Measurements from ENCODE around the gene NCCRP1. TPM values are rescaled to one million over a fixed set of nuclear protein-coding genes. Genes with fewer than 3 reads are reported as not detected.

Gene NCCRP1
- total RNA-seq, 1 experiment from 2014 or later: 23.2 TPM

DNA sequence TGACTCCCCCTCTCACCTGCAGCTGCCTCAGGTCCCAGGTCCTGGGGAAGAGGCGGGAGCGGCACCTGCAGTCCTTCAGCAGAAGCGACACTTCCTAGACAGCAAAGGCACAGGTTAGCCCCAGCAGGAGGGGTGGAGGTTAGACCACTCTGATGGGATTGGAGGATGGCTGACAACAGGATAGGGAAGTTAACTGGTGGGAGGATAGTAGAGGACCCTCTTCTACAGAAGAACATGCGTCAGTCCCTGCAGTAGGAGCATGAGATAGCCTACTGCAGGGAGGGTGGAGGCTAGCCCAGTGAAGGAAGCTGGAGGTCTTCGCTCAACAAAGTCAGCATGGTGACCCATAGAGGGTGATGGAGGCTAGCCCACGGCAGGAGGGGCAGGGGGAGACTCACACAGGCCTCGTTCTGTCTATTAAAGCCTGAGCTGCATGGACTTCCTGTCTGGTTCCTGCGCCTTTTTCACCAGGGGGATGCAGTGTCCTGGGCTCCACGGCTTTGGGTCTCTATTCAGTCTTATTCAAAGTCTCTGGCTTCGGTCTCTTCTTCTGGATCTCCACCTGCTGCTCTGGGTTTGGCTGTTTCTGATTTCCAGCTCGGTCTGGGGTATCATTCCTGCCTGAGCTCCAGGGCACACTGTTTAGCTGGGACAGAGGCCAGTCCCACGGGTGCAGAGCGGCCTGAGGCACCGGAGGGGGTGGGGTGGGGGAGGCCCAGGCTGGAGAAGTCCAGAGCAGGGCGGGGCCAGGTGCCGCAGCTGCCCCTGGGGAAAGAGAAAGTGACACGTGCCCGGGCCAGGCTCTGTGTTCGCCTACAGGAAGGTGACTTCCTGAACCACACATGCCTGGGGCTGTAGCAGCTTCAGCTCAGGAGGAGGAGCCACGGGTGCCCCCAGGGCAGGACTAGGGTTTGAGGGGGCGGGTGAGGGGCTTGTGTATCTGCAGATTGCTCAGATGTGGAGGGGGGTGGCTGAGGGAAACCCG is 40.7 kb downstream of the NCCRP1 start:
- H3K27me3 ChIP-seq (ENCODE audit: insufficient read depth, low read depth): no peaks in the 10 kb centered on the region
- H3K4me3 ChIP-seq: no peak overlapping the region
- BruUV-seq (replicated peaks): no TSS peak
- peak; percentile 73 to 79 for DNase-seq
- no peak overlapping the region for H2AFZ ChIP-seq
- intact Hi-C loops (cut with micrococcal nuclease; ENCODE audit: unreplicated experiment): no loop called here
- no peaks in the 10 kb centered on the region for H3K36me3 ChIP-seq (ENCODE audit: low read depth)
- CTCF ChIA-PET: interaction anchor here (0.7 kb wide), 1 partner anchor 225 kb away, joined by 3 read pairs; no protein-coding TSS in a partner anchor
- H3K4me2 ChIP-seq: peak overlapping the region; percentile 55
- 0 out of 2 replicates have a peak, but pooled peaks cover 3% of the 10 kb centered on the region for H3F3A ChIP-seq (ENCODE audit: insufficient read depth, low read depth)
- no peak overlapping the region for H3K27ac ChIP-seq
- H3K9me2 ChIP-seq (ENCODE audit: insufficient read depth): no peaks in the 10 kb centered on the region
- H3K9me3 ChIP-seq (ENCODE audit: insufficient read depth, low read depth): no peaks in the 10 kb centered on the region
- H3K4me1 ChIP-seq (replicated peaks; ENCODE audit: insufficient read depth): peaks cover 11% of the 10 kb centered on the region; the same call in 1 of the 2 replicates
- no peaks in the 10 kb centered on the region for H4K20me1 ChIP-seq (ENCODE audit: insufficient read depth)
- TF ChIP-seq EZH2 (IDR thresholded peaks at IDR 0.05; ENCODE audit: low read depth): no peak
- TF ChIP-seq, protein P1, sequence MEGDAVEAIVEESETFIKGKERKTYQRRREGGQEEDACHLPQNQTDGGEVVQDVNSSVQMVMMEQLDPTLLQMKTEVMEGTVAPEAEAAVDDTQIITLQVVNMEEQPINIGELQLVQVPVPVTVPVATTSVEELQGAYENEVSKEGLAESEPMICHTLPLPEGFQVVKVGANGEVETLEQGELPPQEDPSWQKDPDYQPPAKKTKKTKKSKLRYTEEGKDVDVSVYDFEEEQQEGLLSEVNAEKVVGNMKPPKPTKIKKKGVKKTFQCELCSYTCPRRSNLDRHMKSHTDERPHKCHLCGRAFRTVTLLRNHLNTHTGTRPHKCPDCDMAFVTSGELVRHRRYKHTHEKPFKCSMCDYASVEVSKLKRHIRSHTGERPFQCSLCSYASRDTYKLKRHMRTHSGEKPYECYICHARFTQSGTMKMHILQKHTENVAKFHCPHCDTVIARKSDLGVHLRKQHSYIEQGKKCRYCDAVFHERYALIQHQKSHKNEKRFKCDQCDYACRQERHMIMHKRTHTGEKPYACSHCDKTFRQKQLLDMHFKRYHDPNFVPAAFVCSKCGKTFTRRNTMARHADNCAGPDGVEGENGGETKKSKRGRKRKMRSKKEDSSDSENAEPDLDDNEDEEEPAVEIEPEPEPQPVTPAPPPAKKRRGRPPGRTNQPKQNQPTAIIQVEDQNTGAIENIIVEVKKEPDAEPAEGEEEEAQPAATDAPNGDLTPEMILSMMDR (conservative IDR thresholded peaks at IDR 0.05): no peak
- POLR2A ChIA-PET (ENCODE audit: unreplicated experiment): interaction anchor here (0.6 kb wide), 2 partner anchors 14 to 704 kb away, joined by 3 to 6 read pairs; no protein-coding TSS in a partner anchor
- H3K79me2 ChIP-seq (ENCODE audit: low read depth): no peaks in the 10 kb centered on the region

DNA sequence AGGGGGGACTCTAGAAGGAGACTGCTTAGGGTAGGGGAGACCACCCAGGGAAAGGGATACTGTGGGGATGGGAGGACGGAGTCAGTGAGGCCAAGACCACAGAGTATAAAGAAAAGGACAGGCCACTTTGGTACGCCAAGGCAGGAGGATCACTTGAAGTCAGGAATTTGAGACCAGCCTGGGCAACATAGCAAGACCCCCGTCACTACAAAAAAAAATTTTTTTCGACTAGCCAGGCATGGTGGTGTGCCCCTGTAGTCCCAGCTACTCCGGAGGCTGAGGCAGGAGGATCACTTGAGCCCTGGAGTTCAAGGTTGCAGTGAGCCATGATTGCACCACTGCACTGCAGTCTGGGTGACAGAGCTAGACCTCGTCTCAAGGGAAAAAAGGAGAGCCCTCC is 41.4 kb downstream of the NCCRP1 start:
- intact Hi-C loops (cut with micrococcal nuclease; ENCODE audit: unreplicated experiment): no loop called here
- Histone ChIP-seq H3F3A (ENCODE audit: insufficient read depth, low read depth) (0 out of 2 replicates have a peak, but pooled peaks cover 3% of the 10 kb centered on the region), H3K27me3 (ENCODE audit: insufficient read depth, low read depth) (no peaks in the 10 kb centered on the region), H4K20me1 (ENCODE audit: insufficient read depth) (no peaks in the 10 kb centered on the region), H3K27ac (no peak overlapping the region), H2AFZ (no peak overlapping the region), H3K4me1 (replicated peaks; ENCODE audit: insufficient read depth) (peaks cover 11% of the 10 kb centered on the region; the same call in 1 of the 2 replicates), H3K9me3 (ENCODE audit: insufficient read depth, low read depth) (no peaks in the 10 kb centered on the region), H3K4me3 (no peak overlapping the region), H3K4me2 (peak overlapping the region; percentile 55), H3K36me3 (ENCODE audit: low read depth) (no peaks in the 10 kb centered on the region), H3K9me2 (ENCODE audit: insufficient read depth) (no peaks in the 10 kb centered on the region), H3K79me2 (ENCODE audit: low read depth) (no peaks in the 10 kb centered on the region)
- no TSS peak for BruUV-seq (replicated peaks)
- ChIA-PET CTCF (interaction anchor here (0.6 to 0.7 kb wide), 2 partner anchors 224 to 1062 kb away, joined by 3 to 9 read pairs; no protein-coding TSS in a partner anchor), POLR2A (ENCODE audit: unreplicated experiment) (interaction anchor here (0.6 kb wide), 2 partner anchors 15 to 705 kb away, joined by 3 to 6 read pairs; no protein-coding TSS in a partner anchor)
- no peak for DNase-seq
- TF ChIP-seq EZH2 (IDR thresholded peaks at IDR 0.05; ENCODE audit: low read depth): no peak
- TF ChIP-seq, protein P1 (conservative IDR thresholded peaks at IDR 0.05): no peak

DNA sequence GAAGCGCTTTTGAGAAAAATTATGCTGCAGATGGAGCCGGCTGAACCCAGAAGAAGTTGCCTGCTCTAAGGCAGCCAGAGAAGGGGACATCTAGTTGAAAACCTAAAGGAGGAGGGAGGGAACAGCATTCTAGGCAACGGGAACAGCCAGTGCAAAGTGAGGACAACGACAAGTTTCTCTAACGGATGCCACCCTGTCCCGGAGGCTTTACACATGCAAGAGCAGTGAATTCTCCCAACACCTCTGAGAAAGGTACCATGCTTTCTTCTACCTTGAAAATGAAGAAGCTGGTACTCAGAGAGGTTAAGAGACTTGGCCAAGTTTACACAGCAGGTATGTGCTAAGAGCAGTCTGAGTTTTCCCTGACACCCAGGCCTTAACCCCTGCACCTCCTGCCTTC is 42.2 kb downstream of the NCCRP1 start:
- TF ChIP-seq, protein P1 (conservative IDR thresholded peaks at IDR 0.05): no peak
- TF ChIP-seq EZH2 (IDR thresholded peaks at IDR 0.05; ENCODE audit: low read depth): no peak
- CTCF ChIA-PET: interaction anchor here (0.6 kb wide), 2 partner anchors 829 to 1063 kb away, joined by 6 to 9 read pairs; no protein-coding TSS in a partner anchor
- Histone ChIP-seq H3F3A (ENCODE audit: insufficient read depth, low read depth) (0 out of 2 replicates have a peak, but pooled peaks cover 3% of the 10 kb centered on the region), H3K9me3 (ENCODE audit: insufficient read depth, low read depth) (no peaks in the 10 kb centered on the region), H3K27me3 (ENCODE audit: insufficient read depth, low read depth) (no peaks in the 10 kb centered on the region), H3K36me3 (ENCODE audit: low read depth) (no peaks in the 10 kb centered on the region), H3K79me2 (ENCODE audit: low read depth) (no peaks in the 10 kb centered on the region), H3K4me3 (no peak overlapping the region), H2AFZ (no peak overlapping the region), H3K27ac (no peak overlapping the region), H4K20me1 (ENCODE audit: insufficient read depth) (no peaks in the 10 kb centered on the region), H3K9me2 (ENCODE audit: insufficient read depth) (no peaks in the 10 kb centered on the region), H3K4me1 (replicated peaks; ENCODE audit: insufficient read depth) (peaks cover 11% of the 10 kb centered on the region; the same call in 1 of the 2 replicates), H3K4me2 (no peak overlapping the region)
- intact Hi-C loops (cut with micrococcal nuclease; ENCODE audit: unreplicated experiment): no loop called here
- BruUV-seq (replicated peaks): no TSS peak
- no peak for DNase-seq
- POLR2A ChIA-PET (ENCODE audit: unreplicated experiment): no interaction called here

Measured in PC-9 (cell line).